ENCODE results near the gene CTNND2.

GRCh38 chr5:11153670-11154382 is 750.4 kb downstream of the CTNND2 start:
- TF ChIP-seq POLR2A (IDR thresholded peaks at IDR 0.05) (no peak), CTCF (IDR thresholded peaks at IDR 0.05 in 8 of 11, conservative IDR thresholded peaks at IDR 0.05 in 3 of 11) (no peak), POLR2AphosphoS5 (IDR thresholded peaks at IDR 0.05) (no peak)
